HepG2 (cell line): ENCODE results near the gene KRTAP5-10. TPM values are rescaled to one million over a fixed set of nuclear protein-coding genes. Genes with fewer than 3 reads are reported as not detected.

Source experiments
- ATAC-seq: fragments of 200-7000 bp; cut with Tn5 transposase; 3 replicates; pipeline ENCODE4 v1.9.1; 2020; ENCODE audit warnings: mild to moderate bottlenecking, moderate library complexity
- BruUV-seq: library from RNA; stranded (reverse); fragments of 400-500 nt; replicated peaks from 2 replicates; lab custom pipeline; 2021; lab: Mats Ljungman, UMichigan
- CTCF ChIA-PET: fragments of 300-600 bp; formaldehyde crosslinking; extraction: SDS; loops from one replicate; lab custom pipeline; 2021; ENCODE audit warnings: low total read pairs, inconsistent platforms, low intra/inter-chr PET ratio; lab: Yijun Ruan, JAX
- POLR2A ChIA-PET: fragments of 350-600 bp; sonication (Branson Sonifier 250); formaldehyde crosslinking; loops from one replicate; lab custom pipeline; 2020; ENCODE audit warnings: antibody characterized with exemption, inconsistent platforms; lab: Yijun Ruan, JAX
- DNase-seq: peaks from one replicate; pipeline ENCODE4 v3.0.0-alpha.2; 2015; ENCODE audit warnings: low spot score
- FAIRE-seq: peaks from 3 replicates; lab custom pipeline; 2011; peaks lifted over from hg19 to GRCh38; lab: Jason Lieb, UNC
- H2AFZ ChIP-seq: one replicate; pipeline ENCODE4 v1.6.1; 2011; ENCODE audit warnings: low read length, inconsistent platforms
- H3K27ac ChIP-seq: fragments of 300-600 bp; 3 replicates; pipeline ENCODE4 v1.8.0; 2011; ENCODE audit warnings: mixed run types, mild to moderate bottlenecking, mixed read lengths, low read length, inconsistent platforms; ENCODE audit not compliant: insufficient read depth; ENCODE audit errors: extremely low read length
- H3K27me3 ChIP-seq, 2 experiments: fragments of 200-600 bp in 1 of 2; 2 replicates in 1 of 2; 3 replicates in 1 of 2; pipeline versions ENCODE4 v1.6.0 to v1.8.0; 2011; ENCODE audit warnings: low read length in 2 of 2, mild to moderate bottlenecking in 2 of 2, moderate library complexity in 2 of 2, inconsistent platforms in 1 of 2; ENCODE audit not compliant: insufficient read depth in 2 of 2, control insufficient read depth in 1 of 2
- H3K36me3 ChIP-seq, 2 experiments: fragments of 200-600 bp in 1 of 2; replicated peaks in 1 of 2; 2 replicates in 1 of 2; 3 replicates in 1 of 2; pipeline versions ENCODE4 v1.5.1 to v1.8.0; 2011; ENCODE audit warnings: low read length in 2 of 2, inconsistent platforms in 1 of 2; ENCODE audit not compliant: insufficient read depth in 2 of 2, control insufficient read depth in 1 of 2
- H3K4me1 ChIP-seq: 2 replicates; pipeline ENCODE4 v1.5.1; 2012; ENCODE audit warnings: low read length, inconsistent platforms; ENCODE audit not compliant: insufficient read depth
- H3K4me2 ChIP-seq: 2 replicates; pipeline ENCODE4 v1.6.0; 2011; ENCODE audit warnings: low read depth, low read length, inconsistent platforms
- H3K4me3 ChIP-seq, 3 experiments: fragments of 200-600 bp in 1 of 3; sonication (generic), shearing (Covaris generic) in 1 of 3; replicated peaks in 1 of 3; 2 replicates each; pipeline ENCODE4 v1.5.1; 2011 to 2016; ENCODE audit warnings: low read length in 3 of 3, inconsistent platforms in 2 of 3, low read depth in 2 of 3, mild to moderate bottlenecking in 2 of 3, control low read depth in 1 of 3, mixed read lengths in 1 of 3; ENCODE audit not compliant: insufficient read depth in 1 of 3
- H3K79me2 ChIP-seq: one replicate; pipeline ENCODE4 v1.6.1; 2011; ENCODE audit warnings: low read length, inconsistent platforms; ENCODE audit not compliant: insufficient read depth
- H3K9ac ChIP-seq: 2 replicates; pipeline ENCODE4 v1.6.0; 2011; ENCODE audit warnings: mild to moderate bottlenecking, low read depth, low read length, inconsistent platforms; ENCODE audit not compliant: insufficient read depth
- H3K9me3 ChIP-seq: 2 replicates; pipeline ENCODE4 v1.5.1; 2012; ENCODE audit warnings: mild to moderate bottlenecking, low read length
- H4K20me1 ChIP-seq: 2 replicates; pipeline ENCODE4 v1.6.0; 2011; ENCODE audit warnings: inconsistent platforms, mild to moderate bottlenecking, low read length, moderate library complexity; ENCODE audit not compliant: insufficient read depth
- ATRX ChIP-seq: sonication (generic); formaldehyde crosslinking; IDR thresholded peaks from 2 replicates; pipeline ENCODE4 v1.4.0; 2020; ENCODE audit warnings: missing genetic modification reagents, borderline replicate concordance
- DNMT1 ChIP-seq: sonication (generic); formaldehyde crosslinking; IDR thresholded peaks from 2 replicates; pipeline ENCODE4 v1.5.1; 2020; ENCODE audit warnings: mild to moderate bottlenecking, missing genetic modification reagents
- HOXA3 ChIP-seq: sonication (generic); formaldehyde crosslinking; IDR thresholded peaks from 2 replicates; pipeline ENCODE4 v1.5.0; 2020; ENCODE audit warnings: missing genetic modification reagents
- HOXD1 ChIP-seq: sonication (generic); formaldehyde crosslinking; IDR thresholded peaks from 2 replicates; pipeline ENCODE4 v1.5.0; 2020; ENCODE audit warnings: missing genetic modification reagents
- MAF1 ChIP-seq: sonication (generic); formaldehyde crosslinking; IDR thresholded peaks from 2 replicates; pipeline ENCODE4 v1.5.0; 2020; ENCODE audit warnings: missing genetic modification reagents, borderline replicate concordance
- PPARG ChIP-seq: conservative IDR thresholded peaks from 2 replicates; pipeline ENCODE4 v1.6.1; 2016; ENCODE audit warnings: missing biosample characterization, missing genetic modification reagents
- SAFB2 ChIP-seq: sonication (generic); formaldehyde crosslinking; IDR thresholded peaks from 2 replicates; pipeline ENCODE4 v1.5.1; 2020; ENCODE audit warnings: missing genetic modification reagents, low read depth, mild to moderate bottlenecking, borderline replicate concordance
- TFDP2 ChIP-seq: sonication (generic); formaldehyde crosslinking; IDR thresholded peaks from 2 replicates; pipeline ENCODE4 v1.4.0; 2020; ENCODE audit warnings: missing genetic modification reagents
- ZNF292 ChIP-seq: sonication (generic); formaldehyde crosslinking; IDR thresholded peaks from 2 replicates; pipeline ENCODE4 v1.8.1; 2022; ENCODE audit warnings: mild to moderate bottlenecking, low read depth, missing genetic modification reagents, borderline replicate concordance
- ZNF496 ChIP-seq: sonication (generic); formaldehyde crosslinking; IDR thresholded peaks from 2 replicates; pipeline ENCODE4 v1.8.1; 2023; ENCODE audit warnings: mild to moderate bottlenecking, moderate library complexity, missing genetic modification reagents; ENCODE audit not compliant: insufficient replicate concordance
- ZNF607 ChIP-seq: sonication (generic); formaldehyde crosslinking; IDR thresholded peaks from 2 replicates; pipeline ENCODE4 v1.5.1; 2020; ENCODE audit warnings: missing genetic modification reagents, mild to moderate bottlenecking, borderline replicate concordance
- ZNF768 ChIP-seq: sonication (generic); formaldehyde crosslinking; IDR thresholded peaks from 2 replicates; pipeline ENCODE4 v1.4.0; 2020; ENCODE audit warnings: missing genetic modification reagents
- ZNF841 ChIP-seq: sonication (generic); formaldehyde crosslinking; IDR thresholded peaks from 2 replicates; pipeline ENCODE4 v1.8.1; 2023; ENCODE audit warnings: missing genetic modification reagents, borderline replicate concordance
- ZSCAN31 ChIP-seq: sonication (generic); formaldehyde crosslinking; IDR thresholded peaks from 2 replicates; pipeline ENCODE4 v1.5.0; 2020; ENCODE audit warnings: low read depth, mild to moderate bottlenecking, missing genetic modification reagents
- ZSCAN9 ChIP-seq: IDR thresholded peaks from 2 replicates; pipeline ENCODE4 v1.6.1; 2016; ENCODE audit warnings: borderline replicate concordance
- WGBS: methylation state at CpG from one replicate; pipeline ENCODE4 v1.1.6; 2017; ENCODE audit warnings: low lambda C conversion rate; 5-methylcytosine and 5-hydroxymethylcytosine counted together
- in situ Hi-C: cut with HindIII; loops from 2 replicates; pipeline ENCODE4 v1.10.0; 2017; ENCODE audit warnings: low pct_unique_long_range_greater_than_20kb; ENCODE audit not compliant: extremely low pct_ligation_motif_present
- intact Hi-C: fragments of 100-400 bp; cut with micrococcal nuclease; formaldehyde crosslinking; loops from one replicate; pipeline ENCODE4 v1.10.0; 2022; ENCODE audit not compliant: unreplicated experiment
- polyA plus RNA-seq, 8 experiments: library from polyadenylated mRNA; depleted of rRNA in 3 of 8; stranded (reverse) in 7 of 8; unstranded in 1 of 8; fragments of >200 nt; fragmentation: Illumina TruSeq in 4 of 8; extraction: Trizol in 4 of 8; gene quantifications; 2 replicates each; pipeline versions ENCODE4 v1.2.1 to v1.2.3, GENCODE V29; 2011 to 2016; ENCODE audit warnings: low read depth in 4 of 8, missing spikeins in 1 of 8, mixed read lengths in 1 of 8; ENCODE audit not compliant: insufficient read depth in 1 of 8
- total RNA-seq, 5 experiments: library from RNA; depleted of rRNA; stranded (reverse); fragments of >200 nt; fragmentation: Illumina TruSeq; extraction: Trizol; gene quantifications; 2 replicates each; pipeline ENCODE4 v1.2.3, GENCODE V29; 2016; ENCODE audit warnings: low read depth in 1 of 5
- TF ChIP-seq, protein P1 (sequence below): IDR thresholded peaks from 2 replicates; pipeline ENCODE4 v1.6.1; 2016; ENCODE audit warnings: mild to moderate bottlenecking, missing biosample characterization, missing genetic modification reagents

The KRTAP5-10 gene
- total and polyA plus RNA-seq, 2 of the 13 experiments (the other 11 are each of a cell fraction or from before 2014, with no cell fraction given) = not detected

DNA sequence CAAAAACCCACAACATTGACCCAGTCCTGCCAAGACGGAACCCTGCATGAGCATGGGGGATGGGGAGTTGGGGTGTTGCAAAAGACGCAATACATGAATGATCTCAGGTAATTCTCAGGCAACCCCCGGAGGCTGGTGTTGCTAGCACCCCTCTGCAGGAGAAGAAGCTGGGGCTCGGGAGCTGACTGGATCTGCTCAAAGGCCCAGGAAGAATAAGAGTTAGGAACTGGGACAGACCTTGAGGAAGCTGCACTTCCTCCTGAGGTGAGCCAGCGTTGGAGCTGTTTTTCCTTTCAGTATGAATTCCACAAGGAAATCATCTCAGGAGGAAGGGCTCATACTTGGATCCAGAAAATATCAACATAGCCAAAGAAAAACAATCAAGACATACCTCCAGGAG lies 17.2 kb upstream of the KRTAP5-10 start, which contains the start of gene KRTAP5-9:
TSS of gene KRTAP5-9 (plus strand) at position 301 of the 400 bp plus-strand sequence. CDS start 238 bp downstream, outside the sequence.
- in situ Hi-C loops (no loop called here), intact Hi-C loops (no loop called here)
- H3K4me2 ChIP-seq = peak within 1 kb of the TSS; percentile 67
- H3K27me3 ChIP-seq = no peaks in the 10 kb centered on the region
- POLR2A ChIA-PET = interaction anchor here (2.2 kb wide), 1 partner anchor 14 kb away, joined by 6 read pairs; no protein-coding TSS in a partner anchor
- H3K9ac ChIP-seq = 0 out of 2 replicates have a peak within 1 kb of the TSS, but pooled peaks have one; percentile 10
- no peak for DNase-seq
- 63% methylated on average over 5 of the region's 5 CpGs for WGBS
- H3K4me3 ChIP-seq = peak within 1 kb of the TSS in 2 of 3 experiments; percentile 41 to 52; a peak in 3 of 6 replicates
- H3K4me1 ChIP-seq = peaks cover 86% of the 10 kb centered on the region
- BruUV-seq = no TSS peak
- FAIRE-seq = no peak
- no peak within 1 kb of the TSS for H2AFZ ChIP-seq
- H4K20me1 ChIP-seq = no peaks in the 10 kb centered on the region
- CTCF ChIA-PET = no interaction called here
- no peak for TF ChIP-seq PPARG
- no peaks in the 10 kb centered on the region for H3K36me3 ChIP-seq
- no peak; the same call in 2 of the 3 replicates for ATAC-seq
- no peaks in the 10 kb centered on the region for H3K9me3 ChIP-seq
- H3K79me2 ChIP-seq = no peaks in the 10 kb centered on the region
- no peak within 1 kb of the TSS for H3K27ac ChIP-seq

- H3K36me3 ChIP-seq = no peaks in the 10 kb centered on the region
- peaks cover 80% of the 10 kb centered on the region for H3K4me1 ChIP-seq
- H3K9ac ChIP-seq = 0 out of 2 replicates have a peak overlapping the region, but pooled peaks have one; percentile 10
- no peaks in the 10 kb centered on the region for H3K9me3 ChIP-seq
- WGBS = no CpG with 5 or more reads among the region's 5 CpGs
- H3K79me2 ChIP-seq = no peaks in the 10 kb centered on the region
- BruUV-seq = no TSS peak
- ATAC-seq (peak; percentile 82), DNase-seq (no peak), FAIRE-seq (no peak)
- H3K27ac ChIP-seq = no peak overlapping the region
- H4K20me1 ChIP-seq = no peaks in the 10 kb centered on the region
- no peaks in the 10 kb centered on the region for H3K27me3 ChIP-seq
- peak overlapping the region in 2 of 3 experiments; percentile 41 to 52; a peak in 3 of 6 replicates for H3K4me3 ChIP-seq
- no peak overlapping the region for H2AFZ ChIP-seq
- in situ Hi-C loops (no loop called here), intact Hi-C loops (no loop called here)
- POLR2A ChIA-PET = interaction anchor here (2.2 kb wide), 1 partner anchor 14 kb away, joined by 6 read pairs; no protein-coding TSS in a partner anchor
- peak overlapping the region; percentile 67 for H3K4me2 ChIP-seq
- CTCF ChIA-PET = no interaction called here
- TF ChIP-seq ZNF607 (CRISPR knock-in tag) = 0 out of 2 replicates have a peak, but pooled peaks have one; percentile 55
- TF ChIP-seq ATRX (CRISPR knock-in tag) = no peak
- TF ChIP-seq MAF1 (CRISPR knock-in tag) = no peak
- TF ChIP-seq HOXD1 (CRISPR knock-in tag) = no peak
- TF ChIP-seq, protein P1, sequence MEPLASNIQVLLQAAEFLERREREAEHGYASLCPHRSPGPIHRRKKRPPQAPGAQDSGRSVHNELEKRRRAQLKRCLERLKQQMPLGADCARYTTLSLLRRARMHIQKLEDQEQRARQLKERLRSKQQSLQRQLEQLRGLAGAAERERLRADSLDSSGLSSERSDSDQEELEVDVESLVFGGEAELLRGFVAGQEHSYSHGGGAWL (CRISPR knock-in tag) = no peak
- TF ChIP-seq ZSCAN9 (CRISPR knock-in tag) = no peak
- 0 out of 2 replicates have a peak, but pooled peaks have one; percentile 30 for TF ChIP-seq ZSCAN31
- no peak for TF ChIP-seq SAFB2 (CRISPR knock-in tag)
- TF ChIP-seq ZNF768 = peak; percentile 37; the same call in 1 of the 2 replicates
- no peak for TF ChIP-seq ZNF496 (CRISPR knock-in tag)
- TF ChIP-seq HOXA3 (CRISPR knock-in tag) = no peak
- TF ChIP-seq ZNF841 (CRISPR knock-in tag) = no peak
- TF ChIP-seq TFDP2 (CRISPR knock-in tag) = no peak
- peak; percentile 96 for TF ChIP-seq ZNF292
- 0 out of 2 replicates have a peak, but pooled peaks have one; percentile 43 for TF ChIP-seq DNMT1 (CRISPR knock-in tag)
Observed at GRCh38 chr11:71548716-71549151, 16.6 kb upstream of the KRTAP5-10 start.
